KMS-11 (cell line): ENCODE results near the gene ANK3.

ENCODE experiments used
- H2AFZ ChIP-seq: fragments of 200-600 bp; sonication (generic); 2 replicates; pipeline ENCODE4 v1.6.1; 2016; ENCODE audit warnings: antibody characterized with exemption, mixed run types, low read depth
- H3K27ac ChIP-seq: fragments of 200-600 bp; sonication (generic); 2 replicates; pipeline ENCODE4 v1.6.1; 2016; ENCODE audit warnings: mild to moderate bottlenecking, mixed run types
- H3K27me3 ChIP-seq: fragments of 200-600 bp; sonication (generic); 2 replicates; pipeline ENCODE4 v1.6.1; 2017; ENCODE audit warnings: mild to moderate bottlenecking, low read depth, mixed run types, moderate library complexity; ENCODE audit not compliant: insufficient read depth
- H3K36me3 ChIP-seq: fragments of 200-600 bp; sonication (generic); 2 replicates; pipeline ENCODE4 v1.6.1; 2017; ENCODE audit warnings: mild to moderate bottlenecking, mixed run types; ENCODE audit not compliant: insufficient read depth
- H3K4me1 ChIP-seq: fragments of 200-600 bp; sonication (generic); 2 replicates; pipeline ENCODE4 v1.6.1; 2016; ENCODE audit warnings: mild to moderate bottlenecking, low read depth, mixed run types; ENCODE audit not compliant: poor library complexity, severe bottlenecking
- H3K4me2 ChIP-seq: fragments of 200-600 bp; sonication (generic); 2 replicates; pipeline ENCODE4 v1.7.0; 2016; ENCODE audit warnings: mild to moderate bottlenecking, mixed run types
- H3K4me3 ChIP-seq: fragments of 200-600 bp; sonication (generic); IDR thresholded peaks from 2 replicates; pipeline ENCODE4 v1.6.1; 2017; ENCODE audit warnings: low read depth, low read length, mixed read lengths; ENCODE audit not compliant: insufficient read depth
- H3K79me2 ChIP-seq: fragments of 200-600 bp; sonication (generic); 2 replicates; pipeline ENCODE4 v1.6.1; 2016; ENCODE audit warnings: low read depth, mixed run types; ENCODE audit not compliant: insufficient read depth
- H3K9ac ChIP-seq: fragments of 200-600 bp; sonication (generic); 2 replicates; pipeline ENCODE4 v1.6.1; 2016; ENCODE audit warnings: mild to moderate bottlenecking, mixed run types
- H4K20me1 ChIP-seq: fragments of 200-600 bp; sonication (generic); 2 replicates; pipeline ENCODE4 v1.6.1; 2016; ENCODE audit warnings: mild to moderate bottlenecking, mixed run types; ENCODE audit not compliant: insufficient read depth
- CTCF ChIP-seq: fragments of 200-600 bp; sonication (generic); conservative IDR thresholded peaks from 2 replicates; pipeline ENCODE4 v1.6.1; 2017; ENCODE audit warnings: low read depth, mild to moderate bottlenecking, antibody characterized with exemption, low read length, moderate library complexity, mixed read lengths

ANK3 gene

DNA sequence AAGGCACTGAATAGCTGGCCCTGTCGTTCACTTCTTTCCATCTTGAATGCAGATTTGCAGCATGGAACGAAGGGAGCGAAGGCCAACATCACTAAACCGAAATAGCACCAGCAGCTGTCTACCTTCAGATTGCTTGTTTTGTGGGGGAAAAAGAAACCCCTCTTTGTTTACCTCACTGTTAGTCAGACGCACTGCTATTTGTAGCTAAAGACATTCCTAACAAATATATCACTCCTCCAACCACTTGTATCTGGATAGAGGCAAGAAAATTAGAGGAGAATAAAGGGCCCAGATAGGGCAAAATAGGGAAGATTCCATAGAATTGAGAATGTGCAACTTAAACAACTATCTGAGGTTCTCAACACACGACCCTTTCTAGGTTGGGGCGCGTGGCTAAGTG is 26.5 kb downstream of the ANK3 start:
- H2AFZ ChIP-seq: no peak overlapping the region
- no peak for TF ChIP-seq CTCF
- H3K4me2 ChIP-seq: no peak overlapping the region
- H3K9ac ChIP-seq: no peak overlapping the region
- H4K20me1 ChIP-seq: peaks cover 60% of the 10 kb centered on the region
- H3K4me1 ChIP-seq: peaks cover 24% of the 10 kb centered on the region
- H3K79me2 ChIP-seq: peaks cover 84% of the 10 kb centered on the region
- H3K27me3 ChIP-seq: no peaks in the 10 kb centered on the region
- no peaks in the 10 kb centered on the region for H3K36me3 ChIP-seq
- H3K4me3 ChIP-seq: no peak overlapping the region
- no peak overlapping the region for H3K27ac ChIP-seq

GRCh38 chr10:60362461-60362860 is 27.2 kb downstream of the ANK3 start:
- Histone ChIP-seq H3K79me2 (peaks cover 80% of the 10 kb centered on the region), H3K4me2 (no peak overlapping the region), H4K20me1 (peaks cover 59% of the 10 kb centered on the region), H3K36me3 (no peaks in the 10 kb centered on the region), H3K4me3 (no peak overlapping the region), H2AFZ (no peak overlapping the region), H3K4me1 (peaks cover 24% of the 10 kb centered on the region), H3K27ac (no peak overlapping the region), H3K9ac (no peak overlapping the region), H3K27me3 (no peaks in the 10 kb centered on the region)
- no peak for TF ChIP-seq CTCF

- Histone ChIP-seq H2AFZ (no peak overlapping the region), H3K9ac (no peak overlapping the region), H3K4me2 (no peak overlapping the region), H3K4me3 (no peak overlapping the region), H3K36me3 (no peaks in the 10 kb centered on the region), H3K79me2 (peaks cover 83% of the 10 kb centered on the region), H3K27ac (no peak overlapping the region), H4K20me1 (peaks cover 52% of the 10 kb centered on the region), H3K27me3 (no peaks in the 10 kb centered on the region), H3K4me1 (peaks cover 36% of the 10 kb centered on the region)
- TF ChIP-seq CTCF: no peak
These were observed 30.6 kb downstream of the ANK3 start for GRCh38 chr10:60359066-60359465.

- Histone ChIP-seq H2AFZ (no peak overlapping the region), H3K36me3 (no peaks in the 10 kb centered on the region), H3K9ac (no peak overlapping the region), H3K27ac (no peak overlapping the region), H3K4me1 (peaks cover 42% of the 10 kb centered on the region), H3K79me2 (peaks cover 86% of the 10 kb centered on the region), H3K4me3 (no peak overlapping the region), H3K4me2 (no peak overlapping the region), H3K27me3 (no peaks in the 10 kb centered on the region), H4K20me1 (peaks cover 52% of the 10 kb centered on the region)
- no peak for TF ChIP-seq CTCF
These were observed 31.4 kb downstream of the ANK3 start for GRCh38 chr10:60358282-60358681.
